Inflammatory macrophage treated with lipopolysaccharide for 4 hours (primary cell): ENCODE results near the gene NR2F6.
"Not testable (repeated sequence)": the region's sequence is repeated elsewhere in the genome, so short reads cannot be mapped to it uniquely, and the experiment has no call there.

Experiments used
- DNase-seq: peaks from one replicate; pipeline ENCODE4 v3.0.0-alpha.2; 2020

Gene NR2F6

DNA sequence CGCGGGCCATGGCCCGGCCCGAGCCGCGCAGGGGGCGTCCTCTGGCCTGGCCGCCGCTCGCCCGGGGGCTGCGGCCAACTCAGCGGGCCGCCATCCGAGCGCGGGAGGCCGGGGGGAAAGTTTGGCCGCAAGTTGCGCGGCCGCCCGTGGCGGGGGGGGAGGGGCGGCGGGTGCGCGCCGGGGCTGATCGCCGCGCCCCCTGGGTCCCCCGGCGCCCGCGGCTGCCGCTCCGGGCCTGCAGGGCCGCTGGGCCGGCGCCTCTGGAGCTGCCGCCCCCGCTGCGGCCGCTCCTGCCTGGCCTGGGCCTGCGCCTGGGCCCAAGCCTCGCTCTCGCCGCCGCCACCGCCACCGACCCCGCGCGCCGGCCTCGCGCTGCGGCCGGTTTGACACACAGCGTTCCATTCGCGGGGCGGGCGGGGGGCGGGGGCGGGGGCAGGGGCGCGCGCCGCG, at the start of gene NR2F6:
Gene NR2F6 (minus strand): TSS at position 385 of the 450 bp plus-strand sequence. CDS start 699 bp downstream, outside the sequence.
- DNase-seq: no peak

DNA sequence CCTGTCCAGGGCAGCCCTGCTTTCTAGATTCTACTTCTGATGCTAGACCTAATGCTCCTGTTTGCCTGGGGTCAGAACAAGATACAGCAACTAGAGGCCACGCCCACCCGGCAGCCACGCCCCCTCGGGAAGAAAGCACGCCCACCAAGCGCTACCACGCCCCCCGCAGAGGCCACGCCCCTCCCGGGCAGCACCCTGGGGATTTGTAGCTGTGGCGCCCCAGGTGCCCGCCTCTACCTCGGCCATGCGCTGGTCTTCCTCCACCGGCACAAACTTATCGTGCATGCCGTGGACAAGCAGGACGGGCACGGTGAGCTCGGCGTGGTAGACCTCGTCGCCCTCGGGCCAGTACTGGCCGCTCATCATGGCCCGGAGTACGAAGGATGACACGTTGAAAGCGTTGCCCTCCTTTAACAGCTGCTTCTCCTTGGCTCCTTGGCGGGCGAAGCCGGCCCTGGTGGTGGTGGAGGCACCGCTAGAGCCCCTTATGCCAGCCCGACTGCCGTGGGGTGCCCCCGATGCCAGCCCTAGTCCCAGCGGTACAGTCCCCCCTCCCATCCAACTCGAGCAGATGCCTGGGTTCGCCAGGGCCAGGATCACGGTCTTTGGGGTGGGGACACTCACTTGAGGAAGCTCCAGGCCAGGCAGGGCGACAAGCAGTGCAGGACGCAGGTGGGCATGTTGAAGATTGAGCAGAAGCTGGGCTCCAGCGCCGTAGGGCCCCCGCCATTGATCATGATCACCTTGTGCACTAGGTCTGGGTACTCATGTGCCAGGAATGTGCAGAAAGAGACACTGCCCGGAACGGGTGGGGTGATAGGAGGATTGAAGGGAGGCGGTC, 48.6 kb upstream of the NR2F6 start:
- DNase-seq: peak; percentile 30

DNA sequence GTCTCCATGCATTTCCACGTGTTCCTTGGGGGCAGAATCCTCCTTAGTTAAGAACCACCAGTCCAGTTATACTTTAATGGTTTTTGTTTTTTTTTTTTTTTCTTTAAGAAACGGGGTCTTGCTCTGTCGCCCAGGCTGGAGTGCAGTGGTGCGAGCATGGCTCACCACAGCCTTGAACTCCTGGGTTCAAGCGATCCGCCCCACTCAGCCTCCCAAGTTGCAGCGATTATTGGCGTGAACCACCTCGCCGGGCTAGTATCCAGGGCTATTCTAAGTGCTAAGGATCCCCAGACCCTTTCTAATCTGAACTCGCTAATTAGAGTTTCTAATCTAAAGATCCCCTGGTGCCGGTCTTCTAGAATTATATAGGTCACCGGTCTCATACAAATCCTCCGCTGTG, 47.9 kb upstream of the NR2F6 start:
- DNase-seq: no peak

DNA sequence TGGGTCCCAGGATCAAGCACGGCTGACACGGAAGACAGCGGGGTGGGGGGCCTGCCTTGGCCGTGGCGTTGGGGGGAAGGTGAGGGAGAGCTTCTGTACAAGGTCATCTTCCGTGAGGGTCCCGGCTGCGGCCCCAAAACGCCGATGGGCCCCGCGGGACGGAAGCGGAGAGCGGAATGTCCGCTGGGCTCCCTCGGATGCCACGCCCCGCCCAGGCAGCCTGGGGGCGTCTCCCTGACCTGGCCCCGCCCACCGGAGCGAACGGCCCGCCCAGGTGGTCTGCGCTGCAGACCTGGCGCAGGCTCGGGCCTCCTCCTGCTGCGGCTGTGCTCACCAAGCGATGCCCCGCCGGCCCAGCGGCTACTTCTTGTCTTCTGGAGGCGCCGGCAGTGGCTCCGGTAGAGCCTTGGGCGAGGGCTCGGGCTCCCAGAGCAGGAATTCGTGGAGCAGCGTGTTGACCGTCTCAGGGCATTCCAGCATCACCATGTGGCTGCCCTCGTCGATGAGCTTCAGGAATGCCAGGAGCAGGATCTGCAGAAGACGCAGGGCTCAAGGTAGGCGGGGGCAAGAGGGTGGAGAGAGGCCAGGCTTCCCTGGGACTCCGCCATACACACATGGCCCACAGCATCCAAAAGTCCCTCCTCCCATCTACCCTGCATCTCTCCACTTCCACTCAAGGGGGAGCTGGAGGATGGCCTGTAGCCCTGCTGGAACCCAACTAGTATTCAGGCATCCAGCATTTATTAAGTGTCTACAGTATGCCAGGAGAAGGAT, 46.8 kb upstream of the NR2F6 start:
- peak; percentile 85 for DNase-seq

DNA sequence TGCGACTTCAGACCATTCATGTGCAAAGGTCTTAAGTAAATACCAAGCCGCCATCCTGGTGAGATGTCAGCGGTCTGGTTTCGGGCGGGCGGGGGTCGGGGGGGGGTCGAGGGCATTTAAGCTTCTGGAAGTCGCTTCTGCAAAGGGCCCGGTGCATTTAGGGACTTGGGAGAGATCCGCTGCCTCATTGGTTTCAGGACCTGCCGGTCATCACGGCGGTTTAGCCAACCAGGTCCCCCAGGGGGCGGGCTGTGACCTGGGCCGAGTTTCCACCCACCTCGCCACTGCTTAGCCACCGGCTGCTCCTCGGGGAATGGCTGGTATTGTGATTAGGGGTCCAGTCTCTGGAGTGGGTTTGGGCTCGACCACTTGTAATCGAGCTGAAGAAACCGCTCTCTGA, 43.8 kb upstream of the NR2F6 start:
- DNase-seq: peak; percentile 81

DNA sequence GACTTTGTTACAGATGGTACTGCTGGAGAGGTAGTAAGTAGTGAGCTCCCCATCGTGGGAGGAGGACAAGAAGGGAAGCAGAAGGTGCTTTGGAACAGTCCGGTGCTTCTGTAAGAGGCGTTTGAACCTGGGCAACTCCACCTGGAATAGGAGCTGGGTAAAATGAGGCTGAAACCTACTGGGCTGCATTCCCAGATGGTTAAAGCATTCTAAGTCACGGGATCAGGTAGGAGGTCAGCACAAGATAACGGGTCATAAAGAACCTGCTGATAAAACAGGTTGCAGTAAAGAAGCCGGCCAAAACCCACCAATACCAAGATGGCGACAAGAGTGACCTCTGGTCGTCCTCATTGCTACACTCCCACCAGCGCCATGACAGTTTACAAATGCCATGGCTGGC, 41.0 kb upstream of the NR2F6 start:
- DNase-seq: no peak

DNA sequence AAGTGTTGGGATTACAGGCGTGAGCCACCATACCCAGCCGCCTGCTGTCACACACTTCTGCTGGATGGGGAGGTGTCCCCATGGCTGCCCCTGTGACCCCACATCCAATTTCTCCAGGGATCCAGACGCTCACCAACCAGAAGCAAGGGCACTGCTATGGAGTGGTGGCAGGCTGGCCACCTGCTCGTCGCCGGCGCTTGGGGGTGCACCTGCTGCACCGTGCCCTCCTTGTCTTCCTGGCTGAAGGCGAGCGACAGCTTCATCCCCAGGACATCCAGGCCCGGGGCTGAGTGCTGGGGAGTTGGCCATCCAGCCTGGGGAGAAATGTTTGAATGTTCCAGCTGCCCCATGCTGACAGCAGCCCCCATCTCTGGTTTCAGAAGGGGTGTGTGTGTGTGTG, 40.5 kb upstream of the NR2F6 start:
- no peak for DNase-seq

DNA sequence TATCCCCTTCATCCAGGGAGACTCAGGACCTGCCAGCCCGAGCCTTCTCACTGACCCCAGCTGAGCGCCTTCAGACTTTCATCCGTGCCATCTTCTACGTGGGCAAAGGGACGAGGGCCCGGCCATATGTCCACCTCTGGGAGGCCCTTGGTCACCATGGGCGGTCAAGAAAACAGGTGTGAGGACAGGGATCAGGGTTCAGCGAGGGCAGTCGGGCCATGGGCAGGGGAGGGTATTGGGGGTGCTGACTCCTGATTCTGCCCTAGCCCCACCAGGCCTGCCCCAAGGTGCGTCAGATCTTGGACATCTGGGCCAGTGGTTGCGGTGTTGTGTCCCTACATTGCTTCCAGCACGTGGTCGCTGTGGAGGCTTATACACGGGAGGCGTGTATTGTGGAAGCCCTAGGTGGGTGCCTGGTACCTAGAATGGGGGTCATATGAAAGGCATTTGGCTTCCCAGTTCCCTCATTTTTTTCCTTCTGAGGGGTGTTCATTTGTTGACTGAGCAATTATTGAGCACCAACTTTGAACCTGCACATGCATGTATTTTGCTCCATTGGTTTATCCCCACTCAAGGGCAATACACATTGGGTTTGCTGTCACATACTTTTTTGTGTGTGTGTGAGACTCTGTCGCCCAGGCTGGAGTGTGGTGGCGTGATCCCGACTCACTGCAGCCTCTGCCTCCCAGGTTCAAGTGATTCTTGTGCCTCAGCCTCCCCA, 39.9 kb upstream of the NR2F6 start:
- no peak for DNase-seq

DNA sequence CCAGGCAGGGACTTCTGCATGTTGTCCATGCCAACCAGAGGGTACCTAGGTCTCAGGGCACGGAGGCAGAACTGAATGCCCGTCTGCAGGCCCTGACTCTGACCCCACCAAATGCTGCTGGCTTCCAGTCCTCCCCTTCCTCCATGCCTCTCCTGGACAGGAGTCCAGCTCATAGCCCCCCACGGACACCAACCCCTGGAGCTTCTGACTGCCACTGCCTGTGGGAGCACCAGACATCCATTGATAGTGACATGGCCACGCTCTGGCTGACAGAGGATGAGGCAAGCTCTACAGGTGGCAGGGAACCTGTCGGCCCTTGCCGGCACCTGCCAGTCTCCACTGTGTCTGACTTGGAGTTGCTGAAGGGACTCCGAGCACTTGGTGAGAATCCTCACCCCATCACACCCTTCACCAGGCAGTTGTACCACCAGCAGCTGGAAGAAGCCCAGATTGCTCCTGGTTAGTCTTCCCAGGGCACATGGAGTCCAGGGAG, 37.8 kb upstream of the NR2F6 start:
- no peak for DNase-seq

DNA sequence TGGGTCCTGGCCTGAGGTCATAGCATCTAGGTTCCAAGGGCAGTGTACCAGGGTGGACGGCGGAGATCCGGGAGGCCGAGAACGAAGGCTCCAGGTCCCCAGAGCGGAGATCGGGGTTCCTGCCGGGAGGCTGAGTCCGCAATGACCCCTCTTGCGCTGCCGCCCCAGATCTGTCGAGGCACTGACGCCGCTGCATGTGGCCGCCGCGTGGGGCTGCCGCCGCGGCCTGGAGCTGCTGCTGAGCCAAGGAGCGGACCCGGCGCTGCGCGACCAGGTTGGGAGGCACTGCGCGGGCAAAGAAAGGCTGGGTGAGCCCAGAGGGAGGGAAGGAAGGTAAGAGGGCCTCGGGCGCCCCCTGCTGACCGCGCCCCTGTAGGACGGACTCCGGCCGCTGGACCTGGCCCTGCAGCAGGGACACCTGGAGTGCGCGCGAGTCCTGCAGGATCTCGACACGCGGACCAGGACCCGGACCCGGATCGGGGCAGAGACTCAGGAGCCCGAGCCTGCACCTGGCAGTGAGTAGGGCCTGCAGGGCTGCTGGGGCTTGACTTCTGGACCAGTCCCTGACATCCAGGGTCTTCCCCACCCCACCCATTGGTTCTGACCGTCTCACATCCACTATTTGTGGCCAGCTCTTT, 36.9 kb upstream of the NR2F6 start:
- DNase-seq: peak; percentile 75

DNA sequence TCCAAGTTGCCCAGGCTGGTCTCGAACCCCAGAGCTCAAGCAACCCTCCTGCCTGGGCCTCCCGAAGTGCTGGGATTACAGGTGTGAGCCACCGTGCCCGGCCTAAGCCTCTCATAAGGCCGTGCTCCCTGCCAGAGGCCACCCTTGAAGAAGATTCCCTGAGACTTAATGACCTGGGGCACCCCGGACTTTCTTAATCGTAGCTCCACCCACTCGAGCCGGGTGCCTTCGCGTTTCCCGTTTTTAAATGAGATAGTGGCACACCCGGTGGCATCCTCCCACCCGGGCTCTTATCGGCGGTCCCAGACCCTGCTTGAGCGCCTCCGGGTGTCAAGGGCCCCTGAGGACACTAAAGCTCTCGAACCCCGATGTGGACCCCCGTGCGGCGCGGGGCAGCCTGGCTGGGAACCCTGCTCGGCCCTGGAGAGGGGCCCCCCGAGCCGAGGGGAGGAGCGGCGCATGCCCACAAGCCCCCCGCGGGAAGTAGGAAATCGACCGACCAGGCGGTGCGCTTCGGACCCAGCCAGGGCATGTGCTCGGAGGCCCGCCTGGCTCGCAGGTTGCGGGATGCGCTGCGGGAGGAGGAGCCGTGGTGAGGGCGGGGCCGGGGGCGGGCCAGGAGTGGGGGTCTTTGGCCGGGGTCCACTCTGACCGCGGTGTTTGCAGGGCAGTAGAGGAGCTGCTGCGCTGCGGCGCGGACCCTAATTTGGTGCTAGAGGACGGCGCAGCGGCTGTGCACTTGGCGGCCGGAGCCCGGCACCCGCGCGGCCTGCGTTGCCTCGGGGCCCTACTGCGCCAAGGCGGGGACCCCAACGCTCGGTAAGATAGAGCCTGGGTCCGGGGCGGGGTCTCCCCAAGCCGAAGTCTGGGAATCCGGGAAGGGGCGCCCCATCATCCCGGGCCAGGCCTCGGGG, 35.9 kb upstream of the NR2F6 start, which contains the start of gene ANKLE1:
Gene ANKLE1 (plus strand): TSS at position 511 of the 914 bp plus-strand sequence. CDS start 20 bp downstream, at position 531.
- peak; percentile 89 for DNase-seq

DNA sequence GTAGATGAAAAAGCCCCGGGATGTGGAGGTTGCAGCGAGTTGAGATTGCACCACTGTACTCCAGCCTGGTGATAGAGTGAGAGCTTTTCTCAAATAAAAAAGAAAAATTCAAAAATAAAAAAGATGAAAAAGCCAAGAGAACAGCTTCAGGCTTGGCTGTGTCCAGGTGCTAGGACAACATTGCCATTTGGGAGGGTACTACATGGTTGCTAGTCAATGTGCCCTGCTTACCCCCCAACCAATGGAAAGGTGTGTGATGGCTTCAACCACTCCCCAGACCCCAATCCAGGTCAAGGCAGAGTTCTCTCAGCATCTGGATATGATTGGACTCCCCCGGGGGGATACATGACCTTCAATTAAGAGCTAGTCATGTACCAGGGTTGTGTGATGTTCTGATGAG, 33.7 kb upstream of the NR2F6 start:
- no peak for DNase-seq

DNA sequence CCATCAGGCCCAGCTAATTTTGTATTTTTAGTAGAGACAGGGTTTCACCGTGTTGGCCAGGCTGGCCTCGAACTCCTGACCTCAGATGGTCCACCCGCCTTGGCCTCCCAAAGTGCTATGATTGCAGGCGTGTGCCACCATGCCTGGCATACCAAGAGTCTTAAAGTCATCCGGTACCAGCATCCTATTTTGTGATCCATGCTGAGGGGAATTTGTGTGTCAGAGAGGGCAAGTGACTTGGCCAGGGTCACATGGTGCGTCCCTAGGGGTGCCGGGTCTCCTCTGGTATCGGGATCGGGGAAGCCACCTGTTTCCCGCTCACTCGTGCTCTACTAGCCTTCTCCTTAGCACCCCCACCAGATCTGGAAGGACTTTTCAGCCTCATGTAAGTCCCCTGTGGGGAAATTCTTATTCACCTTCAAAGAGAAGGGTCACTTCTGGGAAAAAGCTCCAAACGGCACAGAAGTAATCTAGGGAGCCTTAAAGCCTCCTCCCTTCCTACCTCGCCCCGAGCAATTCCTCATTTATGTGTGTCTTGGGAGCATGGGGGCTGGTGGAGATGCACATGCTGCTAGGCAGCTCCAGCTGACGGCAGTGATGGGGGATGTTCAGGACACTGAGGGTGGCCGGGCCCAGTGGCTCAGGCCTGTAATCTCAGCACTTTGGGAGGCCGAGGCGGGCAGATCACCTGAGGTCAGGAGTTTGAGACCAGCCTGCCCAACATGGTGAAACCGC, 29.9 kb upstream of the NR2F6 start:
- no peak for DNase-seq

DNA sequence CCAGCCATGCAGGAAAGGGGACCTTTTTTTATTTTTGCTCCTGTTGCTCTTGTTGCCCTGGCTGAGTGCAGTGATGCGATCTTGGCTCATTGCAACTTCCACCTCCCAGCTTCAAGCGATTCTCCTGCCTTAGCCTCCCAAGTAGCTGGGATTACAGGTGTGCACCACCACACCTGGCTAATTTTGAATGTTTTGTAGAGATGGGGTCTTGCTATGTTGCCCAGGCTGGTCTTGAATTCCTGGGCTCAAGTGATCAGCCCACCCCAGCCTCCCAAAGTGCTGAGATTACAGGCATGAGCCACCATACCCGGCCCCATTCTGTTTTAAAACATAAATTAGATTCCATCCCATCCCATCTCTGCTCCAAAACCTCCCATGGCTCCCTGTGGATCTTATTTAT, 29.2 kb upstream of the NR2F6 start:
- DNase-seq: not testable (repeated sequence)

DNA sequence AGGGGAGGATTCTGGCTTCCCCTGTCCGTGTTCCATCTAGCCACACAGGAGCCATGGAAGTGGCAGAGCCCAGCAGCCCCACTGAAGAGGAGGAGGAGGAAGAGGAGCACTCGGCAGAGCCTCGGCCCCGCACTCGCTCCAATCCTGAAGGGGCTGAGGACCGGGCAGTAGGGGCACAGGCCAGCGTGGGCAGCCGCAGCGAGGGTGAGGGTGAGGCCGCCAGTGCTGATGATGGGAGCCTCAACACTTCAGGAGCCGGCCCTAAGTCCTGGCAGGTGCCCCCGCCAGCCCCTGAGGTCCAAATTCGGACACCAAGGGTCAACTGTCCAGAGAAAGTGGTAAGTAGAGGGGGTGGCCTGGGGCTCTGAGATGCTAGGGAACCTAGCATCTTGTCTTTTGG, 23.0 kb upstream of the NR2F6 start:
- DNase-seq: no peak

DNA sequence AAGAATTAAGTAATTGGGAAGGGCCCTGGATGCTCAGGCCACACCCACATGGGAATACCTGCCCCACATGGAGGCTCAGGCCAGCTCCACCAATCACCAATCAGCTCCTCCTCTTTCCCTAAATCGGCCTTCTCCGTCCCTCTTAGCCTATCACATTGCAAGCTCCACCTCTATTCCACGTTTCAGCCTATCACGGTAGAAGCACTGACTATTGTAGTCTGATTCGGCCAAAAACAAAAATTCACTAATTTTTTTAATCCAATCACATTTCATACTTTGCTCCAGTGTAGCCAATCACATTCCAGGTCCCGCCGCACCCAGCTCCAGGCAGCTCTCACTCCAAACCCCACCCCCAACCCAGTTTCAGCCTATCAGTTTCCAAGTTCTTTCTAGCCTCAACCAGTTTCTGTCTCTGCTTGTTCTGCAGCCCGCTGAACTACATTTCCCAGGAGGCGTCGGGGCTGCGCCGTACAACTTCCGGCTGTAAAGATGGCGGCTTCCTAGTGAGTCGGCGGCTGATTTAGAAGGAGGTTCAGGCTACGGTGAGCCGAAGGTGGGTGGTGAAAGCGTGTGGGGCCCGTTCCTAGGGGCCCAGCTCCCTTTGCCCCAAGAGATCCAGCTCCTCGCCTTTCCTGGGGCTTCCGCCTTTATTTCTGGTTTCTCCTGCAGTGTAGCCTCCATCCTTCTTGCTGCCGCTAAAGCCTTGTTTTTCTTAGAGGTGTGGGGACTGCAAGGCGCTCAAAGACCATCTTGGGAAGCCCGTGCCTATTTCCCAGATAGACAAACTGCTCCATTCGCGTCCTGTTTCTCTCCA, 21.5 kb upstream of the NR2F6 start, which contains the start of gene BABAM1:
Gene BABAM1 (plus strand): TSS at position 469 of the 814 bp plus-strand sequence. CDS start 1,364 bp downstream, outside the sequence.
- DNase-seq: peak; percentile 99

DNA sequence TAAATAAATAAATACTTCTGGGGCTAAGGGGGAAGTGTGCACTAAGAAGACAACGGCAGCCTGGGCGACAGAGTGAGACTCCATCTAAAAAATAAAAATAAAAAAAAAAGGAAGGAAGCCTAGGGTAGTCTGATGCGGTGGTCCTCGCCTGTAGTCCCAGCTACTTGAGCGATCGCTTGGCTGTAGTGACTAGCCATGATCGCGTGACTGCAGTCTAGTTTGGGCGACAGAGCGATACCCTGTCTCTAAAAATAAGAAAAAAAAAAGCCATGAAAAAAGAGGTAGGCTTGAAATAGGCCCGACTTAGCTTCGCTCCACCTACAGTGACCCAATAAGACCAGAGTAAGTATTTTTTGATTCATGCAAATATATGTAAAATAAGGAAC, 20.9 kb upstream of the NR2F6 start:
- DNase-seq: no peak

DNA sequence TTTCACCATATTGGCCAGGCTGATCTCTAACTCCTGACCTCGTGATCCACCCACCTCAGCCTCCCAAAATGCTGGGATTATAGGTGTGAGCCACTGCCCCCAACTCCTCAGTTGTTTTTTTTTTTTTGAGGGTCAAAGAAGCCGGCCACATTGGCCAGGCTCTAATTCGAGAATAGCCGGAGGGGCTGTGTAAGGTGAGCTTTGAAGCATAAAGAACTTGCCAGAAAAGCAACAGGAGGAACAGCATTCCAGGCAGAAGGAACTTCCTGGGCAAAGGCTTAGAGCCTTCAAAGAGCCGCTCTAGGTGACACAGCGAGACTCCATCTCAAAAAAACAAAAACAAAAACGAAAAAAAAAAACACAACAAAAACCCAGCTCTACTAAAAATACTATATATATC, 20.3 kb upstream of the NR2F6 start:
- DNase-seq: no peak

DNA sequence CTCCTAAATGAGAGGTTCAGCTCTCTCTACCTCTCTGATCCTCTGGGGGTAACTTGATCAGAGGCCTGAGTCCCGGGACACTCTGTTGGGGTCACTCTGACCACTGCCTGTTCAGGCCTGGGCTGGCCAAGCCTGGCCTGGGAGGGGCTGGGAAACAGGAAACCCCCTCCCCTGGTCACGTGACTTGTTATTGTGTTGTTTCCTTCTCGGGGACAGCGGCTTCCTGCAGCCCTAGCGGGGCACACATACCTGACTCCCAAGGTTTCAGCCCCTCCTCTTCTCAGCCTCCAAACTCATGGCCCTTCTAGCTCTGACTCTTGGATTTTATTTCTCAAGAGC, 18.9 kb upstream of the NR2F6 start, which contains the start of gene USHBP1:
Gene USHBP1 (minus strand): TSS at position 105 of the 339 bp plus-strand sequence. CDS start 446 bp downstream, outside the sequence.
- no peak for DNase-seq
